Sigmoid colon (tissue), 7 donors: ENCODE data around the gene FAM3D. TPM values are rescaled to one million over a fixed set of nuclear protein-coding genes. Genes with fewer than 3 reads are reported as not detected.

Experiments
- DNase-seq: peaks from one replicate; pipeline ENCODE4 v3.0.0-alpha.2; 2019
- H3K27ac ChIP-seq, 4 donors: fragments of 200-600 bp; sonication (generic); one replicate each; pipeline ENCODE4 v1.5.1; 2016 to 2019; ENCODE audit warnings: mild to moderate bottlenecking in 1 of 4
- H3K27me3 ChIP-seq, 3 donors: fragments of 200-600 bp; sonication (generic); one replicate each; pipeline ENCODE4 v1.5.1; 2019; ENCODE audit warnings: mild to moderate bottlenecking in 1 of 3
- H3K36me3 ChIP-seq, 4 donors: fragments of 200-600 bp; sonication (generic); one replicate each; pipeline ENCODE4 v1.5.1; 2016 to 2019
- H3K4me1 ChIP-seq, 4 donors: fragments of 200-600 bp; sonication (generic); one replicate each; pipeline ENCODE4 v1.5.1; 2017 to 2019
- H3K4me3 ChIP-seq, 4 donors: fragments of 200-600 bp; sonication (generic); one replicate each; pipeline ENCODE4 v1.5.1; 2017 to 2019; ENCODE audit warnings: mild to moderate bottlenecking in 2 of 4, moderate library complexity in 1 of 4
- H3K9me3 ChIP-seq, 4 donors: fragments of 200-600 bp in 3 of 4; sonication (generic) in 3 of 4; one replicate each; pipeline versions ENCODE4 v1.5.1 to v1.6.1; 2013 to 2019
- EP300 ChIP-seq, 4 donors: sonication (generic); formaldehyde crosslinking; IDR thresholded peaks; one replicate each; pipeline ENCODE4 v1.6.1; 2017; ENCODE audit warnings: antibody characterized with exemption in 4 of 4
- POLR2A ChIP-seq, 2 donors: fragments of 450-650 bp; IDR thresholded peaks; one replicate each; pipeline ENCODE4 v1.6.1; 2016; ENCODE audit warnings: antibody characterized with exemption in 2 of 2, mild to moderate bottlenecking in 2 of 2, moderate library complexity in 2 of 2
- POLR2AphosphoS5 ChIP-seq, 4 donors: sonication (generic); formaldehyde crosslinking; IDR thresholded peaks; one replicate each; pipeline ENCODE4 v1.6.1; 2017; ENCODE audit warnings: antibody characterized with exemption in 4 of 4
- WGBS, 2 donors: extraction: QIAGEN DNeasy Blood & Tissue Kit; methylation state at CpG; one replicate each; pipeline ENCODE4 v1.1.7; 2013; 5-methylcytosine and 5-hydroxymethylcytosine counted together
- intact Hi-C: fragments of 100-400 bp; cut with DNase I; formaldehyde crosslinking; loops from one replicate; pipeline ENCODE4 v1.15.1; 2023
- polyA plus RNA-seq, 3 donors: library from polyadenylated mRNA; stranded (reverse); fragments of 200-250 nt; gene quantifications; one replicate each; pipeline ENCODE4 v1.2.3, GENCODE V29; 2013
- total RNA-seq, 4 donors: library from RNA; depleted of rRNA; stranded (reverse); fragments of >200 nt; gene quantifications; one replicate each; pipeline ENCODE4 v1.1.0, GENCODE V29; 2016
- TF ChIP-seq, protein P1 (sequence below), 4 experiments: fragments of 450-650 bp in 3 of 4; fragments of 200-600 bp in 1 of 4; IDR thresholded peaks; one replicate each; pipeline ENCODE4 v1.5.1; 2016 to 2019; ENCODE audit warnings: antibody characterized with exemption in 4 of 4, mild to moderate bottlenecking in 3 of 4, moderate library complexity in 2 of 4
- donor health status: healthy with polysubstance abuse.
- donor health status: Bipolar disorder and iron deficiency.
- donor health status: healthy.

The FAM3D gene
- total and polyA plus RNA-seq, 7 donors: 0.36 to 477 (median 215) TPM; not detected in 2

DNA sequence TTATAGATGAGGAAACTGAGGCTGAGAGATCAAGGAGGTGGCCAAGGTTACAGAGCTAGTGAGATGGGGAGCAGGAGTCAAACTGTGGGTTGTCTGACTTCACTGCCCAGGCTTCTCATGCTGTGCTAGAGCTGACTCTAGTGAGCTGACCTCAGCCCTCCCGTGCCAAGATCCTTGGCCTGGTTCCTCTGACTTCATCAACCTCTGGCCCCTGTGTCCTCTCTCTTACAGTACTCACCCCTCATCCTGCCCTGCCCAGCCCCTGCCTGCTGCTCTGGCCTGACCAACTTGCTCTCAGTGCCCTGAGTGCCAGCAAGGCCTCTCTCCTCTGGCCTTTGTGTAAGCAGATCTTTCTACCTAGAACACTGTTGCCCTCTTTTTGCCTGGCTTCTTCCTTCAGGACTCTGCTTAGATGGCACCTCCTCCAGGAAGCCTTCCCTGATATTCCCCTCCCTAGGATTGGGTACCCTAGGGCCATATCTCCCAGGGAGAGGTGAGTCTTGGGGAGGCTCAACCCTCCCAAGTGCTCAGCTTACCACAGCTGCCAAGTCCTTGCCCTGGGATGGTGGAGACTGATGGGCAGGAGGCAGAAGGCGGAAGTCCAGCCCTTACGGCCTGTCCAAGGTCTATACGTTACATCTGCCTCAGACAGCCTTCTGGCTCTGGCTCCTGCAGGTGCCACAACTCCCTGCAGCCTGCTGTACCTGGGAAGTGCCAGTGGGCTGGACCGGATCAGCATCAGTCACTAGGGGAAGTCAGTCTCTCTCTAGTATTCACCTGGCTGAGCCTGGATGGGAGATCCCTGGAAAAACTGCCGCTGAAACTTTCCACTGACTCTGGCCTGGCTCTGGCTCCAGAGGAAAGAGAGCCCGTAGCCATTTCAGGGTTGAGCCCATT is 53.1 kb downstream of the FAM3D start:
- no peaks in the 10 kb centered on the region for H3K36me3 ChIP-seq
- TF ChIP-seq EP300 (IDR thresholded peaks at IDR 0.05) (no peak), POLR2A (IDR thresholded peaks at IDR 0.05) (no peak), POLR2AphosphoS5 (IDR thresholded peaks at IDR 0.05) (no peak)
- TF ChIP-seq, protein P1, sequence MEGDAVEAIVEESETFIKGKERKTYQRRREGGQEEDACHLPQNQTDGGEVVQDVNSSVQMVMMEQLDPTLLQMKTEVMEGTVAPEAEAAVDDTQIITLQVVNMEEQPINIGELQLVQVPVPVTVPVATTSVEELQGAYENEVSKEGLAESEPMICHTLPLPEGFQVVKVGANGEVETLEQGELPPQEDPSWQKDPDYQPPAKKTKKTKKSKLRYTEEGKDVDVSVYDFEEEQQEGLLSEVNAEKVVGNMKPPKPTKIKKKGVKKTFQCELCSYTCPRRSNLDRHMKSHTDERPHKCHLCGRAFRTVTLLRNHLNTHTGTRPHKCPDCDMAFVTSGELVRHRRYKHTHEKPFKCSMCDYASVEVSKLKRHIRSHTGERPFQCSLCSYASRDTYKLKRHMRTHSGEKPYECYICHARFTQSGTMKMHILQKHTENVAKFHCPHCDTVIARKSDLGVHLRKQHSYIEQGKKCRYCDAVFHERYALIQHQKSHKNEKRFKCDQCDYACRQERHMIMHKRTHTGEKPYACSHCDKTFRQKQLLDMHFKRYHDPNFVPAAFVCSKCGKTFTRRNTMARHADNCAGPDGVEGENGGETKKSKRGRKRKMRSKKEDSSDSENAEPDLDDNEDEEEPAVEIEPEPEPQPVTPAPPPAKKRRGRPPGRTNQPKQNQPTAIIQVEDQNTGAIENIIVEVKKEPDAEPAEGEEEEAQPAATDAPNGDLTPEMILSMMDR (IDR thresholded peaks at IDR 0.05): no peak
- WGBS, 2 donors: 79 to 87% methylated on average over 7 of the region's 7 CpGs
- no peaks in the 10 kb centered on the region for H3K27me3 ChIP-seq
- intact Hi-C loops: no loop called here
- no peak overlapping the region for H3K27ac ChIP-seq
- DNase-seq: no peak
- no peaks in the 10 kb centered on the region for H3K9me3 ChIP-seq
- H3K4me3 ChIP-seq: no peak overlapping the region
- no peaks in the 10 kb centered on the region for H3K4me1 ChIP-seq

GRCh38 chr3:58612830-58613229 is 53.7 kb downstream of the FAM3D start:
- no peaks in the 10 kb centered on the region for H3K9me3 ChIP-seq
- DNase-seq: no peak
- H3K36me3 ChIP-seq: no peaks in the 10 kb centered on the region
- H3K4me1 ChIP-seq: no peaks in the 10 kb centered on the region
- intact Hi-C loops: no loop called here
- H3K27me3 ChIP-seq: no peaks in the 10 kb centered on the region
- WGBS, 2 donors: 89 to 92% methylated on average over 9 of the region's 9 CpGs
- no peak overlapping the region for H3K27ac ChIP-seq
- no peak overlapping the region for H3K4me3 ChIP-seq
- TF ChIP-seq EP300 (IDR thresholded peaks at IDR 0.05) (no peak), POLR2AphosphoS5 (IDR thresholded peaks at IDR 0.05) (no peak), POLR2A (IDR thresholded peaks at IDR 0.05) (no peak)
- TF ChIP-seq, protein P1 (IDR thresholded peaks at IDR 0.05): no peak

DNA sequence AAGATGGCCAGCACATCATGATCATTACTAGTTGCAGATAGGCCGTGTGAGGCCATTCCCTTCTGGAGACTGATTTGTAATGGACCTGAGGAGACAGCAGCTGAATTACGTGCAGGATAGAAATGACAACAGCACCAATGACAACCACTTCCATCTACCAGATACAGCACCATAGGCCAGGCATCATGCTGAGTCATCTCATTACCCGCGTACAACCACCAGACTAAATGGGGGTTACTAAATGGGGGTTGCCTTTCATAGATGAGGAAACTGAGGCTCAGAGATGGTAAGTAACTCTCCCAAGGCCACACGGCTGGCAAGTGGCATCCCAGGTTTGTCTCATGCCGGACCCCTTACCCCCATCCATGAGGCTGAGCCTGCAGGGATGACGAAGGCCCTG is 56.6 kb downstream of the FAM3D start:
- WGBS, 2 donors: 86 to 89% methylated on average over 7 of the region's 7 CpGs

DNA sequence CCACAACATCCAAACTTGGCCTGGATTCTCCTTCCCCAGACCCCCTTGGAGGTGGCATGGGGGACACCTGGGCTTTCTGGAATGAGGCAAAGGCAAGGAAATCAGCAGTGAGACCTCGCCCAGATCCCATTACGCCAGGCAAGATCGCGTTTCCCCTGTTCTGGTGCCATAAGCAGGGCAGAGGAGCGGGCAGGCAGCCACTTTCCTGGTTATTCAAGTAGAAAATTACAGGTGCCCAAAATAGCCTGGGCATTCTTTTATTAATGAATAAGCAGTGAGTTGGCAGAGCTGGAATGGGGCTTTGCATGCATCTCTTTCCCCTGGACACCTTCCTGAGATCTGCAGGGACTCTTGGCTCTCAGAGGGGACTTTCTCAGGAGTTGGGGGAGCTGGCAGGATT is 57.9 kb downstream of the FAM3D start:
- no peak for DNase-seq
- H3K27me3 ChIP-seq: no peaks in the 10 kb centered on the region
- H3K9me3 ChIP-seq: peaks cover 0 to 5% (median 0%) of the 10 kb centered on the region in 4 donors
- no peak overlapping the region for H3K4me3 ChIP-seq
- intact Hi-C loops: no loop called here
- no peaks in the 10 kb centered on the region for H3K4me1 ChIP-seq
- TF ChIP-seq POLR2AphosphoS5 (IDR thresholded peaks at IDR 0.05) (no peak), EP300 (IDR thresholded peaks at IDR 0.05) (no peak), POLR2A (IDR thresholded peaks at IDR 0.05) (no peak)
- TF ChIP-seq, protein P1 (IDR thresholded peaks at IDR 0.05): no peak
- WGBS, 2 donors: 91 to 92% methylated on average over 5 of the region's 5 CpGs
- H3K36me3 ChIP-seq: no peaks in the 10 kb centered on the region
- H3K27ac ChIP-seq: no peak overlapping the region

More for the DNA sequence above, 56.6 kb downstream of the FAM3D start:
- Histone ChIP-seq H3K4me3 (no peak overlapping the region), H3K9me3 (peaks cover 0 to 2% (median 0%) of the 10 kb centered on the region in 4 donors), H3K27me3 (no peaks in the 10 kb centered on the region), H3K36me3 (no peaks in the 10 kb centered on the region), H3K27ac (no peak overlapping the region), H3K4me1 (no peaks in the 10 kb centered on the region)
- TF ChIP-seq, protein P1 (IDR thresholded peaks at IDR 0.05): no peak
- TF ChIP-seq POLR2AphosphoS5 (IDR thresholded peaks at IDR 0.05) (no peak), POLR2A (IDR thresholded peaks at IDR 0.05) (no peak), EP300 (IDR thresholded peaks at IDR 0.05) (no peak)
- intact Hi-C loops: no loop called here
- DNase-seq: no peak
